Measurements from ENCODE around the gene TPRG1L.
A peak's percentile ranks its signal among the peaks of the same experiment; 100 is the strongest.

The TPRG1L gene

GRCh38 chr1:3649342-3650247 is 24.8 kb downstream of the TPRG1L start, which contains the start of gene WRAP73:
WRAP73 (minus strand) TSS chr1:3650103; CDS start chr1:3649999, 104 bp downstream.
- DNase-seq = peak; percentile 79

- DNase-seq = no peak
These were observed 25.6 kb downstream of the TPRG1L start for GRCh38 chr1:3650248-3651025.

- no peak for DNase-seq
These were observed 26.5 kb downstream of the TPRG1L start for GRCh38 chr1:3651026-3651929.

- DNase-seq = no peak
These were observed 27.2 kb downstream of the TPRG1L start, which contains the start of gene TP73 for GRCh38 chr1:3651930-3652547. TP73 (plus strand) TSS chr1:3652516; CDS start chr1:3682366, 29,850 bp downstream.

- DNase-seq = no peak
These were observed 27.9 kb downstream of the TPRG1L start for GRCh38 chr1:3652548-3653285.

GRCh38 chr1:3653286-3653618 is 28.4 kb downstream of the TPRG1L start:
- DNase-seq = no peak

GRCh38 chr1:3654549-3655281 is 29.9 kb downstream of the TPRG1L start:
- DNase-seq = no peak

GRCh38 chr1:3656450-3657095 is 31.8 kb downstream of the TPRG1L start:
- DNase-seq = no peak

- DNase-seq = no peak
These were observed 32.3 kb downstream of the TPRG1L start for GRCh38 chr1:3657096-3657475.

GRCh38 chr1:3657578-3658230 is 32.9 kb downstream of the TPRG1L start:
- no peak for DNase-seq

- no peak for DNase-seq
These were observed 33.4 kb downstream of the TPRG1L start for GRCh38 chr1:3658231-3658615.

GRCh38 chr1:3659093-3659492 is 34.3 kb downstream of the TPRG1L start:
- DNase-seq = no peak

- no peak for DNase-seq
These were observed 35.9 kb downstream of the TPRG1L start for GRCh38 chr1:3660704-3661103.

GRCh38 chr1:3661631-3662030 is 36.8 kb downstream of the TPRG1L start:
- DNase-seq = no peak

- no peak for DNase-seq
These were observed 37.4 kb downstream of the TPRG1L start for GRCh38 chr1:3662080-3662671.

- no peak for DNase-seq
These were observed 39.3 kb downstream of the TPRG1L start for GRCh38 chr1:3663999-3664699.

- DNase-seq = no peak
These were observed 40.0 kb downstream of the TPRG1L start for GRCh38 chr1:3664700-3665375.

GRCh38 chr1:3668148-3668547 is 43.3 kb downstream of the TPRG1L start:
- DNase-seq = no peak

Measured in effector CD8-positive, alpha-beta T cell (primary cell).